ENCODE measurements around the gene NYAP1. TPM values are rescaled to one million over a fixed set of nuclear protein-coding genes. Genes with fewer than 3 reads are reported as not detected.
A peak's percentile ranks its signal among the peaks of the same experiment; 100 is the strongest.
"Not testable (repeated sequence)": the region's sequence is repeated elsewhere in the genome, so short reads cannot be mapped to it uniquely, and the experiment has no call there.

Gene NYAP1
- total RNA-seq, 2 experiments from 2014 or later, result 0.66 to 0.75 TPM

- Histone ChIP-seq H3K36me3 (ENCODE audit: insufficient read depth, low read length) (no peaks in the 10 kb centered on the region), H3K4me3 (ENCODE audit: low read length) (no peak overlapping the region), H3K27me3 (ENCODE audit: control insufficient read depth in 1 of 2, insufficient read depth in 2 of 2, low read length in 2 of 2) (no peaks in the 10 kb centered on the region), H3K9me3 (ENCODE audit: control insufficient read depth in 1 of 2, insufficient read depth in 1 of 2, low read length in 2 of 2) (no peaks in the 10 kb centered on the region), H3K27ac (ENCODE audit: low read depth in 1 of 2, low read length in 2 of 2) (no peak overlapping the region), H3K4me1 (ENCODE audit: insufficient read depth, low read length) (peaks cover 34% of the 10 kb centered on the region)
- ATAC-seq (ENCODE audit: poor library complexity) (no peak), DNase-seq (peak in 1 of 14 experiments; percentile 8)
- CTCF ChIA-PET, result interaction anchor here (0.6 to 1.9 kb wide), 2 partner anchors 42 to 191 kb away, joined by 4 to 6 read pairs; no protein-coding TSS in a partner anchor
- POLR2A ChIA-PET, result interaction anchor here (2.1 kb wide), 1 partner anchor 21 kb away, joined by 18 read pairs; the partner anchor contains the start of genes MEPCE and ZCWPW1
- intact Hi-C loops (cut with DNase I, micrococcal nuclease), result no loop called here
- TF ChIP-seq CTCF (IDR thresholded peaks at IDR 0.05), result no peak
- Mint-ChIP-seq H3K27me3 (no peaks in the 10 kb centered on the region), H3K4me1 (ENCODE audit: low read depth) (peaks cover 14% of the 10 kb centered on the region), H3K27ac (no peak overlapping the region), H3K9me3 (no peaks in the 10 kb centered on the region), H3K4me3 (peak overlapping the region; percentile 42), H3K36me3 (ENCODE audit: low read depth) (no peaks in the 10 kb centered on the region)
These were observed 34.4 kb upstream of the NYAP1 start for GRCh38 chr7:100449190-100449795.

GRCh38 chr7:100452513-100452912 is 31.2 kb upstream of the NYAP1 start:
- Mint-ChIP-seq H3K36me3 (ENCODE audit: low read depth) (no peaks in the 10 kb centered on the region), H3K9me3 (no peaks in the 10 kb centered on the region), H3K4me3 (no peak overlapping the region), H3K4me1 (ENCODE audit: low read depth) (peaks cover 23% of the 10 kb centered on the region), H3K27ac (no peak overlapping the region), H3K27me3 (no peaks in the 10 kb centered on the region)
- POLR2A ChIA-PET, result interaction anchor here (1.2 kb wide), 1 partner anchor 24 kb away, joined by 6 read pairs; the partner anchor contains the start of gene ZCWPW1
- H3K27ac ChIP-seq (ENCODE audit: low read depth in 1 of 2, low read length in 2 of 2), result no peak overlapping the region
- ATAC-seq (ENCODE audit: poor library complexity) (no peak), DNase-seq (no peak)
- no peak overlapping the region for H3K4me3 ChIP-seq (ENCODE audit: low read length)
- no peaks in the 10 kb centered on the region for H3K27me3 ChIP-seq (ENCODE audit: control insufficient read depth in 1 of 2, insufficient read depth in 2 of 2, low read length in 2 of 2)
- H3K4me1 ChIP-seq (ENCODE audit: insufficient read depth, low read length), result peaks cover 27% of the 10 kb centered on the region
- peaks cover 5% of the 10 kb centered on the region for H3K36me3 ChIP-seq (ENCODE audit: insufficient read depth, low read length)
- intact Hi-C loops (cut with DNase I, micrococcal nuclease), result no loop called here
- TF ChIP-seq CTCF (IDR thresholded peaks at IDR 0.05), result no peak
- no peaks in the 10 kb centered on the region for H3K9me3 ChIP-seq (ENCODE audit: control insufficient read depth in 1 of 2, insufficient read depth in 1 of 2, low read length in 2 of 2)
- CTCF ChIA-PET, result no interaction called here

- H3K36me3 Mint-ChIP-seq (ENCODE audit: low read depth); H3K27ac Mint-ChIP-seq; H3K27me3 Mint-ChIP-seq; DNase-seq; H3K36me3 ChIP-seq (ENCODE audit: insufficient read depth, low read length); intact Hi-C loops (cut with DNase I, micrococcal nuclease); H3K4me3 Mint-ChIP-seq; H3K4me3 ChIP-seq (ENCODE audit: low read length); ATAC-seq (ENCODE audit: poor library complexity); H3K27ac ChIP-seq (ENCODE audit: low read depth in 1 of 2, low read length in 2 of 2); H3K27me3 ChIP-seq (ENCODE audit: control insufficient read depth in 1 of 2, insufficient read depth in 2 of 2, low read length in 2 of 2); H3K9me3 Mint-ChIP-seq; H3K9me3 ChIP-seq (ENCODE audit: control insufficient read depth in 1 of 2, insufficient read depth in 1 of 2, low read length in 2 of 2): not testable (repeated sequence)
- CTCF ChIA-PET, result interaction anchor here (0.6 to 1.0 kb wide), 2 partner anchors 46 to 242 kb away, joined by 3 to 4 read pairs; no protein-coding TSS in a partner anchor
- POLR2A ChIA-PET, result interaction anchor here (0.8 to 3.2 kb wide), 4 partner anchors 17 to 132 kb away, joined by 3 to 22 read pairs (median 10); partner anchors contain the start of genes FBXO24, LRCH4, MEPCE and PPP1R35
- H3K4me1 ChIP-seq (ENCODE audit: insufficient read depth, low read length), result peaks cover 27% of the 10 kb centered on the region
- peaks cover 23% of the 10 kb centered on the region for H3K4me1 Mint-ChIP-seq (ENCODE audit: low read depth)
These were observed 29.9 kb upstream of the NYAP1 start for GRCh38 chr7:100453854-100454253.

All from CD4-positive, alpha-beta T cell (primary cell).